IMR-90 (cell line): ENCODE measurements around the gene RRP9. TPM values are rescaled to one million over a fixed set of nuclear protein-coding genes. Genes with fewer than 3 reads are reported as not detected.

Experiments used
- ATAC-seq: fragments of 200-7000 bp; cut with Tn5 transposase; 2 replicates; pipeline ENCODE4 v1.9.1; 2020; ENCODE audit warnings: low read depth, mild to moderate bottlenecking, moderate library complexity
- BruUV-seq: library from RNA; stranded (reverse); fragments of 400-500 nt; replicated peaks from 2 replicates; lab custom pipeline; 2021; lab: Mats Ljungman, UMichigan
- CTCF ChIA-PET: fragments of 300-600 bp; formaldehyde crosslinking; extraction: SDS; loops from one replicate; lab custom pipeline; 2021; ENCODE audit warnings: antibody characterized with exemption; lab: Yijun Ruan, JAX
- POLR2A ChIA-PET: fragments of 300-600 bp; sonication (Branson Sonifier 250); formaldehyde crosslinking; loops from one replicate; lab custom pipeline; 2022; ENCODE audit warnings: antibody characterized with exemption; ENCODE audit not compliant: unreplicated experiment; lab: Charles Lee
- DNase-seq: peaks from one replicate; pipeline ENCODE4 v3.0.0; 2013
- H2AFZ ChIP-seq: replicated peaks from 2 replicates; pipeline ENCODE3; 2013; ENCODE audit warnings: low read length, mild to moderate bottlenecking; ENCODE audit not compliant: poor library complexity
- H2AK5ac ChIP-seq: 2 replicates; pipeline ENCODE4 v1.6.1; 2013; ENCODE audit warnings: low read depth, low read length, inconsistent platforms
- H2AK9ac ChIP-seq: replicated peaks from 2 replicates; pipeline ENCODE3; 2013; ENCODE audit warnings: mild to moderate bottlenecking, low read depth, low read length, moderate library complexity; ENCODE audit not compliant: poor library complexity
- H2BK120ac ChIP-seq: 2 replicates; pipeline ENCODE4 v1.6.1; 2013; ENCODE audit warnings: low read depth, low read length, inconsistent platforms
- H2BK15ac ChIP-seq: 3 replicates; pipeline ENCODE4 v1.6.1; 2013; ENCODE audit warnings: low read depth, low read length, inconsistent platforms
- H2BK20ac ChIP-seq: 2 replicates; pipeline ENCODE4 v1.6.1; 2013; ENCODE audit warnings: low read depth, mild to moderate bottlenecking, inconsistent platforms, low read length, moderate library complexity
- H2BK5ac ChIP-seq: 2 replicates; pipeline ENCODE4 v1.6.1; 2013; ENCODE audit warnings: mild to moderate bottlenecking, low read depth, low read length, inconsistent platforms; ENCODE audit not compliant: poor library complexity, severe bottlenecking
- H3K14ac ChIP-seq: replicated peaks from 2 replicates; pipeline ENCODE4 v1.6.1; 2013; ENCODE audit warnings: low read depth, low read length, inconsistent platforms
- H3K18ac ChIP-seq: 2 replicates; pipeline ENCODE4 v1.6.1; 2013; ENCODE audit warnings: low read depth, low read length, control low read depth
- H3K23ac ChIP-seq: 2 replicates; pipeline ENCODE4 v1.6.1; 2013; ENCODE audit warnings: low read depth, low read length, inconsistent platforms
- H3K27ac ChIP-seq: 2 replicates; pipeline ENCODE4 v1.5.1; 2013; ENCODE audit warnings: mild to moderate bottlenecking, control low read depth, low read length; ENCODE audit not compliant: insufficient read depth
- H3K27me3 ChIP-seq: 2 replicates; pipeline ENCODE4 v1.6.1; 2013; ENCODE audit warnings: low read length; ENCODE audit not compliant: control insufficient read depth, insufficient read depth
- H3K36me3 ChIP-seq: 2 replicates; pipeline ENCODE4 v1.6.1; 2013; ENCODE audit warnings: low read length, mixed read lengths; ENCODE audit not compliant: control insufficient read depth, insufficient read depth
- H3K4ac ChIP-seq: 2 replicates; pipeline ENCODE4 v1.6.1; 2013; ENCODE audit warnings: low read depth, low read length, inconsistent platforms
- H3K4me1 ChIP-seq: 2 replicates; pipeline ENCODE4 v1.6.1; 2013; ENCODE audit warnings: low read length, mixed read lengths; ENCODE audit not compliant: control insufficient read depth, insufficient read depth
- H3K4me2 ChIP-seq: 2 replicates; pipeline ENCODE4 v1.6.1; 2013; ENCODE audit warnings: low read depth, mild to moderate bottlenecking, control low read depth, low read length, moderate library complexity
- H3K4me3 ChIP-seq: 2 replicates; pipeline ENCODE4 v1.5.1; 2013; ENCODE audit warnings: low read depth, mild to moderate bottlenecking, control low read depth, low read length, moderate library complexity; ENCODE audit not compliant: insufficient read depth
- H3K56ac ChIP-seq: 2 replicates; pipeline ENCODE4 v1.6.1; 2013; ENCODE audit warnings: low read length, inconsistent platforms; ENCODE audit not compliant: insufficient read depth; ENCODE audit errors: extremely low read depth
- H3K79me1 ChIP-seq, 2 experiments: 2 replicates each; pipeline ENCODE4 v1.6.1; 2013; ENCODE audit warnings: low read length in 2 of 2, inconsistent platforms in 1 of 2, low read depth in 1 of 2
- H3K9ac ChIP-seq: 2 replicates; pipeline ENCODE4 v1.6.1; 2013; ENCODE audit warnings: low read depth, low read length, control low read depth
- H3K9me1 ChIP-seq: 2 replicates; pipeline ENCODE4 v1.6.1; 2013; ENCODE audit warnings: low read length, inconsistent platforms; ENCODE audit not compliant: insufficient read depth
- H3K9me3 ChIP-seq: 2 replicates; pipeline ENCODE4 v1.6.1; 2013; ENCODE audit warnings: low read length; ENCODE audit not compliant: control insufficient read depth, insufficient read depth
- H4K20me1 ChIP-seq: 2 replicates; pipeline ENCODE4 v1.6.1; 2013; ENCODE audit warnings: low read length, inconsistent platforms; ENCODE audit not compliant: insufficient read depth
- H4K5ac ChIP-seq: 2 replicates; pipeline ENCODE4 v1.6.1; 2013; ENCODE audit warnings: mild to moderate bottlenecking, low read depth, low read length, control low read depth
- H4K8ac ChIP-seq, 2 experiments: 2 replicates each; pipeline ENCODE4 v1.6.1; 2013; ENCODE audit warnings: low read depth in 2 of 2, low read length in 2 of 2, control low read depth in 1 of 2, inconsistent platforms in 1 of 2
- H4K91ac ChIP-seq: 2 replicates; pipeline ENCODE4 v1.6.1; 2013; ENCODE audit warnings: low read depth, low read length, inconsistent platforms; ENCODE audit not compliant: insufficient read depth
- CHD1 ChIP-seq: IDR thresholded peaks from 2 replicates; pipeline ENCODE4 v1.6.1; 2012; ENCODE audit warnings: low read depth, low read length, improper control_type of control experiment
- CTCF ChIP-seq: conservative IDR thresholded peaks from 2 replicates; pipeline ENCODE4 v1.5.1; 2012; ENCODE audit warnings: mild to moderate bottlenecking, low read depth, low read length, improper control_type of control experiment
- MXI1 ChIP-seq: IDR thresholded peaks from 2 replicates; pipeline ENCODE4 v1.6.1; 2012; ENCODE audit warnings: low read depth, mild to moderate bottlenecking, low read length, moderate library complexity, borderline replicate concordance
- RAD21 ChIP-seq: IDR thresholded peaks from 2 replicates; pipeline ENCODE4 v1.6.1; 2012; ENCODE audit warnings: low read length, improper control_type of control experiment
- RFX5 ChIP-seq: IDR thresholded peaks from 2 replicates; pipeline ENCODE4 v1.8.0; 2012; ENCODE audit warnings: low read depth, mild to moderate bottlenecking, low read length, moderate library complexity
- SMC3 ChIP-seq: fragments of 150-350 bp; IDR thresholded peaks from 2 replicates; pipeline ENCODE4 v1.6.1; 2016; ENCODE audit warnings: low read depth, mild to moderate bottlenecking, antibody characterized with exemption, low read length, moderate library complexity
- WGBS, 2 experiments: methylation state at CpG; one replicate each; pipeline versions ENCODE4 v1.1.5 to v1.1.7; 2013; ENCODE audit warnings: missing lambda C conversion rate in 2 of 2; ENCODE audit not compliant: insufficient read length in 1 of 2; ENCODE audit errors: extremely low coverage in 2 of 2; 5-methylcytosine and 5-hydroxymethylcytosine counted together
- dilution Hi-C: fragments of 300-500 bp; cut with HindIII; formaldehyde crosslinking; loops from one replicate; pipeline ENCODE4 v1.14.3; 2018; ENCODE audit warnings: low sequenced_read_pairs; ENCODE audit not compliant: unreplicated experiment
- in situ Hi-C: fragments of 300-500 bp; cut with MboI; formaldehyde crosslinking; loops from 3 replicates; pipeline ENCODE4 v1.14.3; 2019; ENCODE audit warnings: low sequenced_read_pairs, inconsistent platforms, mixed read lengths
- intact Hi-C: fragments of 100-400 bp; cut with micrococcal nuclease; formaldehyde crosslinking; loops from 2 replicates; pipeline ENCODE4 v1.10.0; 2022
- polyA plus RNA-seq, 3 experiments: library from polyadenylated mRNA; depleted of rRNA; stranded (reverse); fragments of >200 nt; gene quantifications; 2 replicates each; pipeline ENCODE4 v1.2.3, GENCODE V29; 2012; ENCODE audit warnings: low replicate concordance in 1 of 3
- total RNA-seq: library from RNA; depleted of rRNA; stranded (reverse); fragments of >200 nt; gene quantifications from 2 replicates; pipeline ENCODE4 v1.2.3, GENCODE V29; 2012

RRP9 gene
- total and polyA plus RNA-seq, 2 of the 4 experiments (the other 2 are of a cell fraction): 30.9 to 39.8 TPM

- no TSS peak for BruUV-seq
- CTCF ChIA-PET: no interaction called here
Observed at GRCh38 chr3:51934991-51935885, 6.5 kb downstream of the RRP9 start.

More at GRCh38 chr3:51934991-51935885, 6.5 kb downstream of the RRP9 start:
- WGBS, 2 experiments: 90% methylated on average over 7 of the region's 28 CpGs; no CpG with 5 or more reads in 1 of the 2 experiments
- Histone ChIP-seq H4K91ac (no peak overlapping the region), H3K18ac (no peak overlapping the region), H2BK120ac (no peak overlapping the region), H3K4ac (no peak overlapping the region), H3K9ac (no peak overlapping the region), H3K4me3 (no peak overlapping the region), H4K8ac (no peak overlapping the region), H3K27me3 (no peaks in the 10 kb centered on the region), H2AK5ac (no peak overlapping the region), H3K4me1 (no peaks in the 10 kb centered on the region), H3K23ac (no peak overlapping the region), H2BK15ac (no peak overlapping the region), H3K14ac (no peak overlapping the region), H2AFZ (no peak overlapping the region), H2BK20ac (no peak overlapping the region), H3K9me1 (no peaks in the 10 kb centered on the region), H4K20me1 (no peaks in the 10 kb centered on the region; the same call in 1 of the 2 replicates), H2AK9ac (peak overlapping the region; percentile 42), H3K9me3 (no peaks in the 10 kb centered on the region), H3K27ac (no peak overlapping the region), H3K4me2 (no peak overlapping the region), H3K79me1 (peaks cover 5 to 16% of the 10 kb centered on the region in 2 experiments; a peak in 2 of 4 replicates), H4K5ac (no peak overlapping the region), H3K56ac (no peak overlapping the region), H2BK5ac (no peak overlapping the region), H3K36me3 (peaks cover 59% of the 10 kb centered on the region)
- dilution Hi-C loops: no loop called here
- no peak for ATAC-seq
- intact Hi-C loops: no loop called here
- DNase-seq: no peak
- in situ Hi-C loops: loop anchor here (25.0 kb wide), 1 partner anchor 548 kb away; the partner anchor contains the start of genes MANF and RBM15B
- POLR2A ChIA-PET: no interaction called here
- TF ChIP-seq CTCF (no peak), RFX5 (no peak), MXI1 (no peak), SMC3 (no peak), CHD1 (no peak), RAD21 (no peak)
